HUES6 (cell line): ENCODE measurements around the gene JAGN1.
A peak's percentile ranks its signal among the peaks of the same experiment; 100 is the strongest.
"Not testable (repeated sequence)": the region's sequence is repeated elsewhere in the genome, so short reads cannot be mapped to it uniquely, and the experiment has no call there.

Experiments used
- H3K27ac ChIP-seq: 2 replicates; pipeline ENCODE4 v1.7.0; 2013; ENCODE audit warnings: low read depth, mild to moderate bottlenecking, low read length, inconsistent platforms
- H3K27me3 ChIP-seq: 2 replicates; pipeline ENCODE4 v1.6.1; 2013; ENCODE audit warnings: low read length; ENCODE audit not compliant: control insufficient read depth, insufficient read depth
- H3K36me3 ChIP-seq: 2 replicates; pipeline ENCODE4 v1.6.1; 2013; ENCODE audit warnings: low read length; ENCODE audit not compliant: control insufficient read depth, insufficient read depth
- H3K4me1 ChIP-seq: 2 replicates; pipeline ENCODE4 v1.6.1; 2013; ENCODE audit warnings: low read length; ENCODE audit not compliant: control insufficient read depth, insufficient read depth
- H3K4me3 ChIP-seq: 2 replicates; pipeline ENCODE4 v1.5.1; 2013; ENCODE audit warnings: low read depth, low read length
- H3K9ac ChIP-seq: one replicate; pipeline ENCODE4 v1.6.1; 2013; ENCODE audit warnings: mild to moderate bottlenecking, low read length
- H3K9me3 ChIP-seq: 2 replicates; pipeline ENCODE4 v1.6.1; 2013; ENCODE audit warnings: low read depth, low read length; ENCODE audit not compliant: control insufficient read depth, insufficient read depth

Gene JAGN1

DNA sequence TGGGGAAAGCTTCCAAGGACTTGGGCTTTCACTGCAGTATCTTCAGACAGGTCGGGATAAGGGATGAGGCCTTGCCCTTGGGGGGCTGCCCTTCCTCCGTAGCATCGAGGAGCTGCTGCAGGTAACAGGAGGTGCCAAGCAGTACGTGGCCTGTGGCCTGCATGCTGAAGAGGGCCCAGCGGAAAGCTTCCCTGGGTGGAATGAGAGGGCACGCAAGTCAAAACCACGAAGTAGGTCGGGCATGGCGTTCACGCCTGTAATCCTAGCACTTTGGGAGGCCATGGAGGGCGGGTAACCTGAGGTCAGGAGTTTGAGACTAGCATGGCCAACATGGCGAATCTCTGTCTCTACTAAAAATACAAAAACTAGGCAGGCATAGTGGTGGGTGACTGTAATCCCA is 23.3 kb upstream of the JAGN1 start:
- H3K36me3 ChIP-seq = no peaks in the 10 kb centered on the region
- H3K9me3 ChIP-seq = no peaks in the 10 kb centered on the region
- H3K4me1 ChIP-seq = peaks cover 5% of the 10 kb centered on the region; the same call in 1 of the 2 replicates
- no peak overlapping the region for H3K27ac ChIP-seq
- H3K9ac ChIP-seq = no peak overlapping the region
- H3K27me3 ChIP-seq = peaks cover 4% of the 10 kb centered on the region
- no peak overlapping the region for H3K4me3 ChIP-seq

DNA sequence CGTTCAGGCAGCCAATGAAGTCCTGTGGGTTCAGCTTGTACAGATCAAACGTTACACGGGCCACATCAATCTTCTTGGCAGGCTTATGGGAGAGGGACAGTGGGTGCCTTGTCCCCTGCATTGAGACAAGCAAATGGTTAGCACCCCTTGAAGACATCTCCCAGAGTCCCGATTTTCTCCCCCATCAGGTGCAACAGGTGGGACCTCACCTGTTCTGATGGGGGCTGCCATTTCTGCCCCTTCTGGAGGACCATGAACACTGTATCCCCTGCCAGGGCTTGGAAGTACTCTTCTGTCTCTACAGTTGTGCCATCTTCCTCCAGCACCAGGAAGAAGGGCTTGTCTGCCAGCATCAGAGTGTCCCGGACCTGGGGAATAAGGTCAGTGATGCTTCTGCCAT is 20.5 kb upstream of the JAGN1 start:
- Histone ChIP-seq H3K36me3 (no peaks in the 10 kb centered on the region), H3K4me3 (no peak overlapping the region), H3K4me1 (no peaks in the 10 kb centered on the region), H3K9ac (no peak overlapping the region), H3K9me3 (no peaks in the 10 kb centered on the region), H3K27me3 (no peaks in the 10 kb centered on the region), H3K27ac (no peak overlapping the region)

DNA sequence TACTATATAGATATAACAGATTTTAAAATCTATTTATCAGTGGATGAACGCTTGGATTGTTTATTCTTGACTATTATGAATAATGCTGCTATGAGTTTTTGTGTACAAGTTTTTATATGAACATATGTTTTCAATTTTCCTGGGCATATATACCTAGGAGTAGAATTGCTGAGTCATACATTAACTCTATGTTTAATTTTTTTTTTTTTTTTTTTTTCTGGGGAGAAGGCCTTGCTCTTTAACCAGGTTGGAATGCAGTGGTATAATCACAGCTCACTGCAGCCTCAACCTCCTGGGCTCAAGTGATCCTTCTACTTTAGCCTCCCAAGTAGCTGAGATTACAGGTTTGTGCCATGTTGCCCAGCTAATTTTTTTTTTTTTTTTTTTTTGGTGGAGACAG is 19.4 kb upstream of the JAGN1 start:
- Histone ChIP-seq H3K27ac (no peak overlapping the region), H3K4me1 (no peaks in the 10 kb centered on the region), H3K27me3 (no peaks in the 10 kb centered on the region), H3K9ac (no peak overlapping the region), H3K9me3 (no peaks in the 10 kb centered on the region), H3K36me3 (no peaks in the 10 kb centered on the region), H3K4me3 (no peak overlapping the region)

DNA sequence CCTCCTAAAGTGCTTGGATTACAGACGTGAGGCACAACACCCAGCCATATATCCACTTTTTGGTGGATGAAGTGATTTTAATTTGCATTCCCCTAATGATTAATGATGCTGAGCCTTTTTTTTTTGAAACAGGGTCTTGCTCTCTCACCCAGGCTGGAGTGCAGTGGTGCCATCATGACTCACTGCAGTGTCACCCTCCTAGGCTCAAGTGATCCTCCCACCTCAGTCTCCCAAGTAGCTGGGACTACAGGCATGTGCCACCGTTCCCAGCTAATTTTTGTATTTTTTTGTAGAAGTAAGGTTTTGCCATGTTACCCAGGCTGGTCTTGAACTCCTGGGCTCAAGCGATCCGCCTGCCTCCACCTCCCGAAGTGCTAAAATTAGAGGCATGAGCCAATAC is 18.3 kb upstream of the JAGN1 start:
- not testable (repeated sequence) for H3K4me1 ChIP-seq, H3K36me3 ChIP-seq, H3K27ac ChIP-seq, H3K4me3 ChIP-seq, H3K9ac ChIP-seq, H3K9me3 ChIP-seq, H3K27me3 ChIP-seq

DNA sequence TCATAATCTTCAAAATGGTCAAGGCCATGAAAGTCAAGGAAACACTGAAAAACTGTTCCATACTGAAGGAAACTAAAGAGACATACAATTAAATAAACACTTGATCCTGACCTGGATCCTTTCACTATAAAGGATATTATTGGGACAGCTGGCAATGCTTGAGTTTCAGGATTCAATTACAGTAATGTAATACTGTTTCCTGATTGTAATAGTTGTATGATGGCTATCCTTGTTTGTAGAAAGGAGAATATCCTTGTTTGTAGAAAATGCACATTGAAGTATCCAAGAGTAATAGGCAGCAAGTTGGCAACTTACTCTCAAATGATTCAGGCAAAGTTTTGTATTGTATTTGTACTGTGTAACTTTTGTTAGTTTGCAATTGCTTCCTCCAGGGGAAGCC is 15.0 kb upstream of the JAGN1 start:
- no peaks in the 10 kb centered on the region for H3K9me3 ChIP-seq
- H3K4me1 ChIP-seq = peaks cover 11% of the 10 kb centered on the region

DNA sequence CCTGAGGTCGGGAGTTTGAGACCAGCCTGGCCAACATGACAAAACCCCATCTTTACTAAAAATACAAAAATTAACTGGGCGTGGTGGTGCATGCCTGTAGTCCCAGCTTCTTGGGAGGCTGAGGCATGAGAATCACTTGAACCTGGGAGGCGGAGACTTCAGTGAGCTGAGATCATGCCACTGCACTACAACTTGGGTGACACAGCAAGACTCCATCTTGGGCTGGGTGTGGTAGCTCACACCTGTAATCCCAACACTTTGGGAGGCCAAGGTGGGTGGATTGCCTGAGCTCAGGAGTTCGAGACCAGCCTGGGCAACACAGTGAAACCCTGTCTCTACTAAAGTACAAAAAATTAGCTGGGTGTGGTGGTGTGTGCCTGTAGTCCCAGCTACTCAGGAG is 14.2 kb upstream of the JAGN1 start:
- H3K27me3 ChIP-seq, H3K9ac ChIP-seq, H3K36me3 ChIP-seq, H3K4me3 ChIP-seq, H3K27ac ChIP-seq, H3K9me3 ChIP-seq: not testable (repeated sequence)
- H3K4me1 ChIP-seq = peaks cover 11% of the 10 kb centered on the region

More for the DNA sequence above, 15.0 kb upstream of the JAGN1 start:
- Histone ChIP-seq H3K36me3 (no peaks in the 10 kb centered on the region), H3K27me3 (no peaks in the 10 kb centered on the region), H3K27ac (no peak overlapping the region), H3K4me3 (no peak overlapping the region), H3K9ac (no peak overlapping the region)

DNA sequence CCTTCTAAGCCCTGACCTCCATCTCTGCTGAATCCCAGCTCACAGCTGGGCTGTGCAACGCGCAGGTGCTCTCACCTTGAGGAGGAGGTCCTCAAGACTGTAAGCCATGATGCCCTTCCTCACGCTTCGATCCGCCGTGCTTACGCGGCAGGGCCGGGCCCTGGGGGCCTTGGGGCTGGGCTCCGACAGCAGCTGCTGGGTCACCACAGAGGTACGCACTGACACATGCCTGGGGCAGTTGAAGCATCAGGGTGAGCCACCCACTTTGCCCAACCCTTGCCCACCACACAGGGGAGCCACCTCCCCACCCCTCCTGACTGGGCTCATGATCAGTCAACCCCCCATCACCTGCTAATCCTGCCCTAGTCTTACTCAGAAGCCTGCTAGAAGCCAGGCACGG is 13.4 kb upstream of the JAGN1 start:
- H3K27ac ChIP-seq = no peak overlapping the region
- H3K36me3 ChIP-seq = no peaks in the 10 kb centered on the region
- no peak overlapping the region for H3K4me3 ChIP-seq
- H3K4me1 ChIP-seq = peaks cover 11% of the 10 kb centered on the region
- no peaks in the 10 kb centered on the region for H3K27me3 ChIP-seq
- no peak overlapping the region for H3K9ac ChIP-seq
- no peaks in the 10 kb centered on the region for H3K9me3 ChIP-seq

DNA sequence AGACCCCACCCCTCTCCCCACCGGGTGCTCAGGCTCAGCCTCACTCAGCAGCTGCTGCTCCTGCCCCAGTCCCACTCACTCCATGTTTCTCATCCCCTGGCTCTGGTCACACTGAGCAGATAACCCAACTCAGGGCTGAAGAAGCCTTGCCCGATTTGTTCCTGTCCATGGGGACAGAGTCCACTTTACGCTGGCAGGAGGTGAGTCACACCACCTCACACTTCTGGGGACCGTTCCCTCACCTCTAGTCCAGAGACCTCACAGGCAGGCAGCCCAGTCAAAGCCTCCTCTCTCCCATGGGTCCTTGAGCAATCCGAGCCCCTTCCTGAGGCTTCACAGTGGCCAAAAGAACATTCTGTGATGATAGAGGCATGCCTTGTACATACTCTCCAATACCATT is 11.7 kb upstream of the JAGN1 start:
- Histone ChIP-seq H3K9ac (no peak overlapping the region), H3K36me3 (no peaks in the 10 kb centered on the region), H3K4me1 (peaks cover 14% of the 10 kb centered on the region), H3K27ac (no peak overlapping the region), H3K9me3 (no peaks in the 10 kb centered on the region), H3K4me3 (no peak overlapping the region), H3K27me3 (no peaks in the 10 kb centered on the region)

DNA sequence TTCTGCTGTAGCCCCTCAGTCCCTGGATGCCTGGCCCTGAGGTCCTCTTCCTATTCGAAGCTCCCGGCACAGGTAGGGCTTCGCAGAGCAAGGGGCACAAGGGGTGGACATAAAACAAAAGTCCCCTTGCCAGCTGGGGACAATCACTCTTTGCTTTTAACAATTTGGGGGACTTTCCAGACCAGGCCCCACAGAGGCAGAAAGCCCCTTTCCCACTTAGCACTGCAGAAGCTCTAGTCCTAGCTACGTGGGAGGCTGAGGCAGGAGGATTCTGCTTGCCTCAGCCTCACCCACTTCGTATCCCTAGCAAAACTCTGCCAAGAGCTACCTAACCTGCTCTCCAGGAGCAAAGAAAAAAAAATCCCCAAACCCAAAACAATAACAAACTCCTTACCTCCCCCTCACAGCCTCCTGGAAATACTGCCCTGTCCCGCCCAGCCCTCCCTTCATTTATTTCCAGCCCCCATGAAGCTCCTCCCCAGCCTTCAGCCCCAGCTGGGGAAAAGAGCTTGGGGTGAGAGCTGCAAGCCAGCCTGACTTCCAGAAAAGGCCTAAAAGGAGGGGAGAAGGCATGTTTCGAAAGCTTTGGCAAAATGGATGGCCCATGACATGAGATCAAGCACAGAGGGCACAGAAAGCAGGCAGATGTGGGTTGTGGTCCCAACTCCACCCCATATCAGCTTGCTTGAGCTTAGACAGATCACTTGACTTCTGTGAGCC is 10.4 kb upstream of the JAGN1 start, which contains the start of gene CIDEC:
Gene CIDEC, minus strand, starts transcription at position 424 of the 720 bp plus-strand sequence. CDS start 1,767 bp downstream, outside the sequence.
- Histone ChIP-seq H3K4me1 (peaks cover 22% of the 10 kb centered on the region), H3K27ac (no peak within 1 kb of the TSS), H3K9me3 (no peaks in the 10 kb centered on the region), H3K4me3 (no peak within 1 kb of the TSS), H3K27me3 (no peaks in the 10 kb centered on the region), H3K9ac (no peak within 1 kb of the TSS), H3K36me3 (no peaks in the 10 kb centered on the region)

DNA sequence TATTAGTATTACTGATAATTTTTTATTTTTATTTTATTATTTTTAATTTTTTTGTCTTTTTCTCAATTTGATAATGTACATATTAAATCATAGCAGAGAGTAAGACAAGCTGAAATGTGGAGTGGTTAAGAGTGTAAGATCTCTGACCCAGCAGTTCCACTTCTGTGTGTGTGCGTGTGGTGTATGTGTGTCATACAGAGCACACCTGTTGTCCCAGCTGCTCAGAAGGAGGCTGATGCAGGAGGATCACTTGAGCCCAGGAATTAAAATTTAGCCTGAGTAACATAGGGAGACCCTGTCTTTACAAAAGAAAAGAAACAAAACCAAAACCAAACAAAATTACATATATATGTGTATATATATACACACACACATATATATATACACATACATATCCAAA is 9.0 kb upstream of the JAGN1 start:
- H3K27ac ChIP-seq = no peak overlapping the region
- H3K4me1 ChIP-seq = peaks cover 22% of the 10 kb centered on the region
- H3K36me3 ChIP-seq = no peaks in the 10 kb centered on the region
- H3K4me3 ChIP-seq = no peak overlapping the region
- no peaks in the 10 kb centered on the region for H3K9me3 ChIP-seq
- H3K9ac ChIP-seq = no peak overlapping the region
- H3K27me3 ChIP-seq = no peaks in the 10 kb centered on the region

DNA sequence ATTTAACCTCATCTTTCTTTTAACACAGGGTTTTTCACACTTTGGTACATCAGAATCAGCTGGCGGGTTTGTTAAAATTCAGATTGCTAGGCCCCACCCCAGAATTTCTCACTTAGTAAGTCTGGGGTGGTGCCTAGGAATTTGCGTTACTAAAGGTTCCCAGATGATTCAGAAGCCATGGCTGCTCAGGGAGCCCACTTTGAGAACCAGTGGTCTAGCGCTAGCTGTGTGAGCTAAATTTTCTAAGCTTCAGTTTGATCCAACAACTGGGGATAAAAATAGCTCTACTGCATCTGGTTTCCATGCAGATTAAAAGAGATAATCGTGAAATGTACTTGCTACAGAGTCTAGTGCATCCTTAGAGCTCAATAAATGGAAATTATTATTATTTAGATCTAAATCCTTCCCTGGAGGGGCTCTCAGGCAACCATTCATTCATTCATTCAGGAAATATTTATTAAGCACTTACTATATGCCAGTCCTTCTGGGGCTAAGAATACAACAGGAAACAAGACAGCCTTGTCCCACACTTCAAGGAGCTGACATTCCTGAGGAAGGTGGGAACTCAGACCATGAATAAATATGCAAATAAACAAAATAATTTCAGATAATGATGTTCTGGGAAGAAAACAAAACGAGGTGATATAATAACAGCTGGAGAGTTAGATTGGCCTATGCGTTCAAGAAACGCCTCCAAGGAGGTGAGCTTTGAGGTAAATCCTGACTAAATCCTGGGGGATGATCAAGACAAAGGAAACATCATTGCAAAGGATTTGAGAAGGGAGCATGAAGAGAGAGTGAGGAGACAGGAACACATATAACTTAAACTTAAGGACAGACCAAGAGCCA is 6.5 kb upstream of the JAGN1 start:
- peaks cover 10% of the 10 kb centered on the region; the same call in 1 of the 2 replicates for H3K4me1 ChIP-seq
- no peaks in the 10 kb centered on the region for H3K9me3 ChIP-seq
- no peaks in the 10 kb centered on the region for H3K36me3 ChIP-seq
- peak overlapping the region; percentile 66; the same call in 1 of the 2 replicates for H3K27ac ChIP-seq
- H3K4me3 ChIP-seq = no peak overlapping the region
- H3K9ac ChIP-seq = peak overlapping the region; percentile 66
- no peaks in the 10 kb centered on the region for H3K27me3 ChIP-seq
